Liver (tissue), 3 donors: ENCODE results near the gene SPATA17.

Experiments
- FOXA1 ChIP-seq: IDR thresholded peaks from 2 replicates; pipeline ENCODE4 v1.6.1; 2016; ENCODE audit warnings: antibody characterized with exemption
- JUND ChIP-seq, 2 donors: IDR thresholded peaks; 2 replicates each; pipeline ENCODE4 v1.6.1; 2016; ENCODE audit warnings: antibody characterized with exemption in 2 of 2
- RAD21 ChIP-seq, 2 donors: IDR thresholded peaks; 2 replicates each; pipeline ENCODE4 v1.6.1; 2016; ENCODE audit warnings: antibody characterized with exemption in 2 of 2, mild to moderate bottlenecking in 2 of 2
- RXRA ChIP-seq, 2 donors: IDR thresholded peaks; 2 replicates each; pipeline ENCODE4 v1.6.1; 2017 to 2018; ENCODE audit warnings: antibody characterized with exemption in 2 of 2, mild to moderate bottlenecking in 1 of 2
- SP1 ChIP-seq: IDR thresholded peaks from 2 replicates; pipeline ENCODE4 v1.6.1; 2018; ENCODE audit warnings: antibody characterized with exemption, mild to moderate bottlenecking
- TAF1 ChIP-seq: conservative IDR thresholded peaks from 2 replicates; pipeline ENCODE4 v1.6.1; 2016; ENCODE audit warnings: antibody characterized with exemption, mild to moderate bottlenecking
- YY1 ChIP-seq: IDR thresholded peaks from 2 replicates; pipeline ENCODE4 v1.6.1; 2016; ENCODE audit warnings: antibody characterized with exemption, mild to moderate bottlenecking
- TF ChIP-seq, protein P1 (sequence below): fragments of 150-350 bp; IDR thresholded peaks from 2 replicates; pipeline ENCODE4 v1.5.1; 2017; ENCODE audit warnings: improper control_type of control experiment, low read depth, low read length; ENCODE audit not compliant: missing input control
- TF ChIP-seq, protein P2 (sequence below): IDR thresholded peaks from 2 replicates; pipeline ENCODE4 v1.6.1; 2016; ENCODE audit warnings: antibody characterized with exemption
- TF ChIP-seq, protein P3 (sequence below): IDR thresholded peaks from 2 replicates; pipeline ENCODE4 v1.6.1; 2016; ENCODE audit warnings: antibody characterized with exemption
- donor health status: healthy.
- donor health status: healthy.

DNA sequence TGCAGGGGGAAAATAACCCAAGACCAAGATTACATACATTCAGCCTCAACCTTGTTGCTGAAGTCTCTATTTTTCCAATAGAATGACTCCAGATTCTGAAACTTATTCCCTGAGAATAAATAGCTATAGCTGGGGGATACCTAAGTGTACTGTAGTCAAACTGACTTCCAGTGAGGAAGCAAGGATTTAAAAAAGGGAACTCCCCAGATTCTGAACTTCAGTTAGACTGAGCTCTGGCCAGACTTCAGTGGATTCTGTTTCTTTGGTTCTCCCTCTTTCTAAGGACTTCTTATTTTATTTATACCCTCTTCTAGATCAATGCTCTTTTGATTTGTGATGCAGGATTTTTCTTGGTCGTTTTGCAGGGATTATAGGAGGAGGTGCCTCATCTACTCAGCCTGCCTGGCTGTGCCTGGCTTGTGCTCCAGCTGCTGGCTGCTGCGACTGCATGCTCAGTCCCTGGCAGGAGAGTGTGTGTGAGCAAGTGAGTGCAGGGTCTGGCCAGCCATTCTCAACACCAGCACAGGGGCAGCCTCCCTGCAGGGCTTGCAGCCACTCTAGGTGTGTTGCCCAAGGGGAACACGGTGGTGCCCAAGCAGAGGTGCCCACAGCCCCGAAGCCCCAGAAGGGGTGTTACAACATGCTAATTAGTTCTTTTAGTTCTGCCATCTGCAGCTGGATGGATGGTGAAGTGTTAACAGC is 43.0 kb downstream of the SPATA17 start:
- TF ChIP-seq, protein P1, sequence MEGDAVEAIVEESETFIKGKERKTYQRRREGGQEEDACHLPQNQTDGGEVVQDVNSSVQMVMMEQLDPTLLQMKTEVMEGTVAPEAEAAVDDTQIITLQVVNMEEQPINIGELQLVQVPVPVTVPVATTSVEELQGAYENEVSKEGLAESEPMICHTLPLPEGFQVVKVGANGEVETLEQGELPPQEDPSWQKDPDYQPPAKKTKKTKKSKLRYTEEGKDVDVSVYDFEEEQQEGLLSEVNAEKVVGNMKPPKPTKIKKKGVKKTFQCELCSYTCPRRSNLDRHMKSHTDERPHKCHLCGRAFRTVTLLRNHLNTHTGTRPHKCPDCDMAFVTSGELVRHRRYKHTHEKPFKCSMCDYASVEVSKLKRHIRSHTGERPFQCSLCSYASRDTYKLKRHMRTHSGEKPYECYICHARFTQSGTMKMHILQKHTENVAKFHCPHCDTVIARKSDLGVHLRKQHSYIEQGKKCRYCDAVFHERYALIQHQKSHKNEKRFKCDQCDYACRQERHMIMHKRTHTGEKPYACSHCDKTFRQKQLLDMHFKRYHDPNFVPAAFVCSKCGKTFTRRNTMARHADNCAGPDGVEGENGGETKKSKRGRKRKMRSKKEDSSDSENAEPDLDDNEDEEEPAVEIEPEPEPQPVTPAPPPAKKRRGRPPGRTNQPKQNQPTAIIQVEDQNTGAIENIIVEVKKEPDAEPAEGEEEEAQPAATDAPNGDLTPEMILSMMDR: no peak
- TF ChIP-seq SP1 (no peak), FOXA1 (no peak), JUND (IDR thresholded peaks at IDR 0.05) (no peak), RAD21 (IDR thresholded peaks at IDR 0.05) (no peak), TAF1 (no peak), RXRA (IDR thresholded peaks at IDR 0.05) (no peak), YY1 (no peak)
- TF ChIP-seq, protein P2, sequence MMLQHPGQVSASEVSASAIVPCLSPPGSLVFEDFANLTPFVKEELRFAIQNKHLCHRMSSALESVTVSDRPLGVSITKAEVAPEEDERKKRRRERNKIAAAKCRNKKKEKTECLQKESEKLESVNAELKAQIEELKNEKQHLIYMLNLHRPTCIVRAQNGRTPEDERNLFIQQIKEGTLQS: no peak
- TF ChIP-seq, protein P3, sequence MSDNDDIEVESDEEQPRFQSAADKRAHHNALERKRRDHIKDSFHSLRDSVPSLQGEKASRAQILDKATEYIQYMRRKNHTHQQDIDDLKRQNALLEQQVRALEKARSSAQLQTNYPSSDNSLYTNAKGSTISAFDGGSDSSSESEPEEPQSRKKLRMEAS: no peak
